ENCODE measurements around the gene ADSS1.
A peak's percentile ranks its signal among the peaks of the same experiment; 100 is the strongest.

Gene ADSS1

DNA sequence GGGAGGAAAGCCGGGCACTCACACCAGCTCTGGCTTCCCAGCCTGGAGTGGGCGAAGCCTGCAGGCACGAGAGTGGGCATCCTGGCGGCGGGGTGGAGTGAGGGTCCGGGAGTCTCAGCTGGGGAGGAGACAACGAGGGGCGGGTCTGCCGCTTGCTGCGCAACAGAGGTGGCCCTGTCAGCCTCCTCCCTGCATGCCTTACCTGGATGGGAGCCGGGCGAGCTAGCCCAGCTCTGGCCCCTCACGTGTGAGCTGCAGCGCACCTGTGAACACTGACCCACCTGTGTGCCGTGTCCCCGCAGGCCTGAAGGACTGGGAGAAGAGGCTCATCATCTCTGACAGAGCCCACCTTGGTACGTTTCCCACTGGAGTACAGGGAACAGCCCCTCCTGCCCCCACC is 15.0 kb downstream of the ADSS1 start:
- TF ChIP-seq, protein P1, sequence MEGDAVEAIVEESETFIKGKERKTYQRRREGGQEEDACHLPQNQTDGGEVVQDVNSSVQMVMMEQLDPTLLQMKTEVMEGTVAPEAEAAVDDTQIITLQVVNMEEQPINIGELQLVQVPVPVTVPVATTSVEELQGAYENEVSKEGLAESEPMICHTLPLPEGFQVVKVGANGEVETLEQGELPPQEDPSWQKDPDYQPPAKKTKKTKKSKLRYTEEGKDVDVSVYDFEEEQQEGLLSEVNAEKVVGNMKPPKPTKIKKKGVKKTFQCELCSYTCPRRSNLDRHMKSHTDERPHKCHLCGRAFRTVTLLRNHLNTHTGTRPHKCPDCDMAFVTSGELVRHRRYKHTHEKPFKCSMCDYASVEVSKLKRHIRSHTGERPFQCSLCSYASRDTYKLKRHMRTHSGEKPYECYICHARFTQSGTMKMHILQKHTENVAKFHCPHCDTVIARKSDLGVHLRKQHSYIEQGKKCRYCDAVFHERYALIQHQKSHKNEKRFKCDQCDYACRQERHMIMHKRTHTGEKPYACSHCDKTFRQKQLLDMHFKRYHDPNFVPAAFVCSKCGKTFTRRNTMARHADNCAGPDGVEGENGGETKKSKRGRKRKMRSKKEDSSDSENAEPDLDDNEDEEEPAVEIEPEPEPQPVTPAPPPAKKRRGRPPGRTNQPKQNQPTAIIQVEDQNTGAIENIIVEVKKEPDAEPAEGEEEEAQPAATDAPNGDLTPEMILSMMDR (IDR thresholded peaks at IDR 0.05; ENCODE audit: low read depth, low read length, missing control alignments), result no peak
- H3K4me3 ChIP-seq (ENCODE audit: low read depth, low read length), result no peak overlapping the region
- DNase-seq (ENCODE audit: low read depth), result no peak

DNA sequence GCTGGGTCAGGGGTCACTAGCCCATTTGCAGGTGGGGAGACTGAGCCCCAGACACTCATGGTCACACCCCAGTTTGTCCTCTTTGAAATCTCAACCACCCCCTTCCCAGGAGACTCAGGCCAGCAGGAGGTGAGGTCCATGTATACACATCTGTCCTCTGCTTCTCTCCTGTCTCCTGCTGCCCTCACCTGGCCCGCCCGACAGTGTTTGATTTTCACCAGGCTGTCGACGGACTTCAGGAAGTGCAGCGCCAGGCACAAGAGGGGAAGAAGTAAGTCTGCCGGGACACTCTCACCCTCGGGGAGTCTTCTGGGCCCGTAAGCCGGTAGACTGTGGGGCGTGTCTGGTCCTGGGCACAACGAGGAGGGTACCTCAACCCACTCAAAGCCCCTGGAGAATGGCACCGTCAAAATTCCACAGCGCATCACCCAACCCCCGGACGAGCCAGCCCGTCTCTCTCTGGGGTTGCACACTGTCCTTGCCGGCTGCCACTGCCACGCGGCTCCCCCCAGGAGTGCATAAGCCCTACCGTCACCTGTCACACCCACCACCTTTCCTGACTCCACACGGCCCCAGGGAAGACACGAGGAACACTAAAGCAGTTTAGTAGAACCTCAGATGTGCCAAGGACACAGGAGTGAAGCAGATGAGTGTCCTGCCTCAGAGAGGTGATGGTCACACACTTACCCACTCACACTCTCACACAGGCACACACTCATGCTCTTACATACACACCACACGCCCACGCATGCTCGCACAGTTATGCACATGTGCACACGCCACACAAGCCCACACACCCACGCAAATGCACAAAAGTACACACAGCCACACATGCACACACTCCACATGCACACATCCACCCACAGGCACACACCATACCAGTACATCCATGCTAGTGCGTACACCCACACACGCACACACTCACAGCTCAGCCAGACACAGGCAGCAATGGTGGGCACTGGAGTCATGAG is 15.8 kb downstream of the ADSS1 start:
- H3K4me3 ChIP-seq (ENCODE audit: low read depth, low read length), result no peak overlapping the region
- TF ChIP-seq, protein P1 (IDR thresholded peaks at IDR 0.05; ENCODE audit: low read depth, low read length, missing control alignments), result no peak
- DNase-seq (ENCODE audit: low read depth), result peak; percentile 16

DNA sequence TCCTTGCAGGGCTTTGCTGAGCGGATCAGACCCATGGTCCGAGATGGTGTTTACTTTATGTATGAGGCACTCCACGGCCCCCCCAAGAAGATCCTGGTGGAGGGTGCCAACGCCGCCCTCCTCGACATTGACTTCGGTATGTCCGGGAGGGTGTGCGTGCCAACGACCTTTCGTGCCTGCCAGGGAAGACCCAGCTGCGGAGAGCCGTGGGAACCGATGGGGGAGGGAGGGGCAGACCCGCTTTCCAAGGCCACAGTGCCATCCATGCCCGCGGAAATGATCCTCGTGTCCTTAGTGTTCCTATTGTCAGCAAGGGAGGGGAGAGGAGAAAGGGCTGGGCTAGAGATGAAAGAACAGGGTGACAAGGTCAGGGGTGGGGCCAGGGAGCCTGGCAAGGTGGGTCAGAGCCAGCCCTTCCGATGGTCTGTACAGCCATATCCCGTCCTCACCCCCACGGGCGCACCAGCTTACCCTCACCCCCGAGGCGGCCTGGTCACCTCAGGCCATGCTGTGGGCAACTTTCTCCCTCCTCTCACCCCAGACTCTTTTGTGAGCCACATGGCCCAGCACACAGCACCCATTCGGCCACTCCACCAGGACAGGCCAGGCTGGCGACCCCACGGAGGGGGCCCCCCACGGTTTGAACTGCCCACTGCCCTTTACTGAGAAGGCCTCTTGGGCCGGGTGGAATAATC is 17.2 kb downstream of the ADSS1 start:
- no peak for DNase-seq (ENCODE audit: low read depth)
- TF ChIP-seq, protein P1 (IDR thresholded peaks at IDR 0.05; ENCODE audit: low read depth, low read length, missing control alignments), result no peak
- H3K4me3 ChIP-seq (ENCODE audit: low read depth, low read length), result no peak overlapping the region

DNA sequence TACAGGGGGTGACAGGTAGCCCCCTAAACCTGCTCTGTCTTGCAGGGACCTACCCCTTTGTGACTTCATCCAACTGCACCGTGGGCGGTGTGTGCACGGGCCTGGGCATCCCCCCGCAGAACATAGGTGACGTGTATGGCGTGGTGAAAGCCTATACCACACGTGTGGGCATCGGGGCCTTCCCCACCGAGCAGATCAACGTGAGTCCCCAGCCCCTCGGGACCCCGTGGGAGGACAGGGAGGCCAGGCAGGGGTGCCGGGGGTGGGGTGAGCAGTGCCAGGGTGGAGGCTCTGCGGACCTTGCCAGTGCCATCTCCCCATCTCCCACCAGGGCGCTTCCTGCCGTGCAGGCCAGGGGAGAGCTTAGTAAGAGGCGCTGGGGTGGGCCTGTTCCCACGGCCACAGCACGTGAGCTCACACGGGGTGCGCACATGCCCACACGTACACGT is 17.8 kb downstream of the ADSS1 start:
- DNase-seq (ENCODE audit: low read depth), result no peak
- TF ChIP-seq, protein P1 (IDR thresholded peaks at IDR 0.05; ENCODE audit: low read depth, low read length, missing control alignments), result no peak
- H3K4me3 ChIP-seq (ENCODE audit: low read depth, low read length), result no peak overlapping the region

DNA sequence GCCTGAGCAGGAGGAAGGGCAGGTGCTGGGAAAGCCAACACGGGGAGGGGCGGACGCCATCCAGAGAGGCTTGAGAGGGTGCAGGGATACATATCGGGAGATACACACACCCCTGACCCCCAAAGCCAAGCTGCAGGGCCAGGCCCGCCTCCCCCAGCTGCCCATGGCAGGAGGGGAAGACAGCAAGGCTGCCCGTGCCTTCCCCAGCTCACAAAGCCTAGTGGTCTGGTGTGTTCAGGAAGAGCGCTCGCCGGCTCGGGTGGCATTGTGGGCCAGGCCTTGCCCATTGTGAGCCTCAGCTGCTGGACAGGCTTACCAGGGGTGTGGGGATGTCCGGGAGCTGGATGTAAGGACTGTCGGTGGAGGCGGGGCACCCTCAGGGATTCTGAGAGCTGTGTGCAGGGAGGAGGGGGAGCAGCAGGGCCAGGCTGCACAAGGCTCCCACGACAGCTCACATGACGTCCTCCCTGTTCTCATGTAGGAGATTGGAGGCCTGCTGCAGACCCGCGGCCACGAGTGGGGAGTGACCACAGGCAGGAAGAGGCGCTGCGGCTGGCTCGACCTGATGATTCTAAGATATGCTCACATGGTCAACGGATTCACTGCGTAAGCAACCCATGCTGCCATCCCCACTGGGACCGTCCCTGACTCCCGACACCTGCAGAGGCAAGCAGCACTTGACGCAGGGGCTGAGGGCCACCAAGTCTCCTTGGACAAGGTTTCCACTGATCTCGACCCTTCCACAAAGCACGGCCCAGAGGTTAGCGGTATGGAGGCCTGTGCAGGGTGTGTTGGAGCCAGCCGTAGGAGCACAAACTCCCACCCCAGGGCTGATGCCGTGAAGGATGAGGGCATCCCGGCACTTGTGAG is 18.8 kb downstream of the ADSS1 start:
- no peak overlapping the region for H3K4me3 ChIP-seq (ENCODE audit: low read depth, low read length)
- TF ChIP-seq, protein P1 (IDR thresholded peaks at IDR 0.05; ENCODE audit: low read depth, low read length, missing control alignments), result no peak
- DNase-seq (ENCODE audit: low read depth), result no peak

Measured in GM12864 (cell line).